Measurements from ENCODE around the gene RNF208.

DNA sequence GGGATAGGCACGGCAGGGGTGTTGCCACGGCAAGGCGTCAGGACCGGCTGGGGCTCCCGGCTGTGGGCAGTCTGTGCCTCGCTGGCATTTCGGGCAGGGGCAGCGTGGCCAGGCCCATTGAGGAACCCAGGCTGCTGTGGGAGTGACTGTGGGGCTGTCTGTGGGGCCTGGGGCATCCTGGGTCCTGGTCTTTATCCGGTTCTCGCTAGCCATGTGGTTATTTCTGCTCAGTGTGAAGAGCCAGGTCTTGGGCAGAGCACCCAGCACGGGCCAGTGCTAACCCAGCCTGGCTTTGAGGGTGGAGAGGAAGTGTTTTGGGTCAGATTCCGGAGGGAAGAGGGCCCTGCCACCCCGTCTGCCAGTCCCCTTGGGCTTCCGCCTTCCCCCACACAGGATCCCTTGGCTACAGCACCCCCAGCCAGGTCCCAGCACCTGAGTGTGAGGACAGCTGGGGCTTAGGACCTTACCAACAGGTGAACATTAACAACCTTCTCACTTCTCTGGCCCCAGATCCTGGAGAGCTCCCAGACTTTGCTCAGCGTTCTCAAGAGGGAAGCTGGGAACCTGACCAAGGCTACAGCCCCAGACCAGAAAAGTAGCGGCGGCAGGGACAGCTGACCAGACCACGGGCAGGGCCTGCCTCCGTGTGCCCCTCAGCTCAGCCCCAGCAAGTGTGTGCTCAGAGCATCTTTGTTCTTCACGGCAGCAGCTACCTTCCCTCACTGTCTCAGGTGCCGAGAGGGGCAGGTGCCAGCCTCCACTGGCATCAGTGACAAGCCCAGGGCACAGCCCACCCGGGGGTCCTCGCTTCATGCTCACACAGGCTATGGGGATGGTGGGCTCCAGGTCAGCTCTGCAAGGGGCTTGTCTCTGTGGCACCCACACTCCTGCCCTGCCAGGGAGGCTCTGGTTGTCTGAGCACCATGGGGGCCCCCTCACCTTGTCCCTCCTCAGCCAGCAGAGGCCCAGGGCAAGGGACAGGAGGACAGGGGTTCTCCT lies 32.4 kb downstream of the RNF208 start:
- no peak for TF ChIP-seq EZH2 (IDR thresholded peaks at IDR 0.05; ENCODE audit: insufficient read depth, poor library complexity, severe bottlenecking)
- no peak for TF ChIP-seq EZH2phosphoT487 (IDR thresholded peaks at IDR 0.05; ENCODE audit: insufficient read depth, low read depth)

All from GM23248 (cell line).